ENCODE measurements around the gene MAPK11.

Gene MAPK11

GRCh38 chr22:50269970-50270665 is at the start of gene MAPK11:
Gene MAPK11, minus strand, starts transcription at chr22:50270380. Its CDS starts 88 bp downstream, at chr22:50270292.
- in situ Hi-C loops (cut with HindIII; ENCODE audit: low pct_ligation_motif_present, low sequenced_read_pairs): no loop called here
- H3K27me3 ChIP-seq (replicated peaks): no peaks in the 10 kb centered on the region
- peaks cover 7% of the 10 kb centered on the region for H3K36me3 ChIP-seq (replicated peaks)
- no peak for DNase-seq
- TF ChIP-seq, protein P1, sequence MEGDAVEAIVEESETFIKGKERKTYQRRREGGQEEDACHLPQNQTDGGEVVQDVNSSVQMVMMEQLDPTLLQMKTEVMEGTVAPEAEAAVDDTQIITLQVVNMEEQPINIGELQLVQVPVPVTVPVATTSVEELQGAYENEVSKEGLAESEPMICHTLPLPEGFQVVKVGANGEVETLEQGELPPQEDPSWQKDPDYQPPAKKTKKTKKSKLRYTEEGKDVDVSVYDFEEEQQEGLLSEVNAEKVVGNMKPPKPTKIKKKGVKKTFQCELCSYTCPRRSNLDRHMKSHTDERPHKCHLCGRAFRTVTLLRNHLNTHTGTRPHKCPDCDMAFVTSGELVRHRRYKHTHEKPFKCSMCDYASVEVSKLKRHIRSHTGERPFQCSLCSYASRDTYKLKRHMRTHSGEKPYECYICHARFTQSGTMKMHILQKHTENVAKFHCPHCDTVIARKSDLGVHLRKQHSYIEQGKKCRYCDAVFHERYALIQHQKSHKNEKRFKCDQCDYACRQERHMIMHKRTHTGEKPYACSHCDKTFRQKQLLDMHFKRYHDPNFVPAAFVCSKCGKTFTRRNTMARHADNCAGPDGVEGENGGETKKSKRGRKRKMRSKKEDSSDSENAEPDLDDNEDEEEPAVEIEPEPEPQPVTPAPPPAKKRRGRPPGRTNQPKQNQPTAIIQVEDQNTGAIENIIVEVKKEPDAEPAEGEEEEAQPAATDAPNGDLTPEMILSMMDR (IDR thresholded peaks at IDR 0.05; ENCODE audit: low read depth, low read length, missing control alignments): no peak
- H3K27ac ChIP-seq: no peak within 1 kb of the TSS
- peak within 1 kb of the TSS; percentile 51 for H3K4me3 ChIP-seq (ENCODE audit: low read depth, low read length)

DNA sequence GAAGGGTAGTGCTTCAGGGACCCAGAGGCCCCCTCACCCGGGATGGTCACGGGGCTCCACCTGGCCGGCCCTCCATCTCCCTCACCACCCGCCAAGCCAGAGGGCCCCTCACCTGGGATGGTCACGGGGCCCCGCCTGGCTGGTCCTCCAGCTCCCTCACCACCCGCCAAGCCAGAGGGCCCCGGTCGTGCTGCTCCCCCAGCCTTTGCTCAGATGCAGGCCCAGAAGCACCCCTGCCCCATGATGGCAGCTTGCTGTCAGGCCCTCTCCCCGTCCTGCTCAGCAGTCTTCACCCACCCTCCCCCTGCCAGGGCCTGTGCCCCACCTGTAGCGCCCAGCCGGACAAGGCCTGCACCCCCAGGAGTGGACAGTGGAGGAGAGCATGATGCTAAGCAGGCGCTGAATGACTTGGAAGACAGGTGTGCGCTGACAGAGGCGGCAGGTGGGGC is 49.3 kb upstream of the MAPK11 start:
- in situ Hi-C loops (cut with HindIII; ENCODE audit: low pct_ligation_motif_present, low sequenced_read_pairs): no loop called here
- no peaks in the 10 kb centered on the region for H3K27me3 ChIP-seq (replicated peaks)
- H3K4me3 ChIP-seq (ENCODE audit: low read depth, low read length): no peak overlapping the region
- no peaks in the 10 kb centered on the region for H3K36me3 ChIP-seq (replicated peaks)
- no peak overlapping the region for H3K27ac ChIP-seq
- TF ChIP-seq, protein P1 (IDR thresholded peaks at IDR 0.05; ENCODE audit: low read depth, low read length, missing control alignments): no peak
- no peak for DNase-seq

DNA sequence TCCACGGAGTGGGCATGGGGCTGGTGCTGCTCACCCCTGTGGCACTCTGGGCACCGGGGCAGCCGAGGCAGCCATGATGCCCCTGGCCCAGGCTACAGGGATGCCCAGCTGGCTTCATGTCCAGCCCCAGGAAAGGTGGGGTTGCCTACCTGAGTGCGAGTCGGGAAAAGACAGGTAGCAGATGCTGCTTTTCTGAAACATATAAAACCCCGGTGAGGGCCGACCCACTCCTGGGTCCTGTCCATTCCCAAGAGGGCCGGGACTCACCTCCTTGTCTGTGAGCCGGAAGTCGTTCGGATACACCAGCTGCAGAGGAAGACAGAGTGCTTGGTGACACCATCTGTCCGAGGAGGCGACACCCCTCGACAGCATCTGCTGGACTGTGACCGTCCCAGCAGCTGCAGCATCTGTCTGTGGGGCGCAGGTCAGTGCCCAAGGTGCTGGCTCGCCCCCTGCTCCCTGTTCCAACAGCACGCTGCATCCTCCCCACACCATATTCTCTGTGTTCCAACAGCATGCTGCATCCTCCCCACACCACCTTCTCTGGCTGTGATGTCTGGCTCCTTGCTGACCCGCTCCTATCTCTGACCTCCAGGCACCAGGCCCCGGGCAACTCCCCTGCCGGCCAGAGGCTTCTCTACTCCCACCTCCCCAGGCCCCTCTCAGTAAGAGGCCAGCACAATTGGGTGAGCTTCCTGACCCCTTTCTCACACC is 48.7 kb upstream of the MAPK11 start:
- H3K36me3 ChIP-seq (replicated peaks): no peaks in the 10 kb centered on the region
- no peak overlapping the region for H3K4me3 ChIP-seq (ENCODE audit: low read depth, low read length)
- H3K27ac ChIP-seq: no peak overlapping the region
- DNase-seq: no peak
- in situ Hi-C loops (cut with HindIII; ENCODE audit: low pct_ligation_motif_present, low sequenced_read_pairs): no loop called here
- no peaks in the 10 kb centered on the region for H3K27me3 ChIP-seq (replicated peaks)
- TF ChIP-seq, protein P1 (IDR thresholded peaks at IDR 0.05; ENCODE audit: low read depth, low read length, missing control alignments): no peak

- H3K27me3 ChIP-seq (replicated peaks): no peaks in the 10 kb centered on the region
- in situ Hi-C loops (cut with HindIII; ENCODE audit: low pct_ligation_motif_present, low sequenced_read_pairs): no loop called here
- no peak for DNase-seq
Measured at GRCh38 chr22:50318356-50318697, 48.1 kb upstream of the MAPK11 start.

GRCh38 chr22:50317674-50318073 is 47.5 kb upstream of the MAPK11 start:
- in situ Hi-C loops (cut with HindIII; ENCODE audit: low pct_ligation_motif_present, low sequenced_read_pairs): no loop called here
- Histone ChIP-seq H3K27ac (no peak overlapping the region), H3K27me3 (replicated peaks) (no peaks in the 10 kb centered on the region), H3K36me3 (replicated peaks) (no peaks in the 10 kb centered on the region), H3K4me3 (ENCODE audit: low read depth, low read length) (no peak overlapping the region)
- TF ChIP-seq, protein P1 (IDR thresholded peaks at IDR 0.05; ENCODE audit: low read depth, low read length, missing control alignments): no peak
- no peak for DNase-seq

More at GRCh38 chr22:50318356-50318697, 48.1 kb upstream of the MAPK11 start:
- no peak overlapping the region for H3K4me3 ChIP-seq (ENCODE audit: low read depth, low read length)
- H3K36me3 ChIP-seq (replicated peaks): no peaks in the 10 kb centered on the region
- H3K27ac ChIP-seq: no peak overlapping the region
- TF ChIP-seq, protein P1 (IDR thresholded peaks at IDR 0.05; ENCODE audit: low read depth, low read length, missing control alignments): peak; percentile 5

All from brain microvascular endothelial cell (primary cell).